ENCODE measurements around the gene CLTB. TPM values are rescaled to one million over a fixed set of nuclear protein-coding genes. Genes with fewer than 3 reads are reported as not detected.
A peak's percentile ranks its signal among the peaks of the same experiment; 100 is the strongest.

CLTB gene
- polyA plus RNA-seq, 1 of the 3 experiments (the other 2 are of a cell fraction): 91.2 TPM

- H3K27me3 ChIP-seq (ENCODE audit: insufficient read depth): no peaks in the 10 kb centered on the region
- H3K9ac ChIP-seq: no peak overlapping the region
- no peak for DNase-seq
- POLR2A ChIA-PET: interaction anchor here (1.0 kb wide), 1 partner anchor 18 kb away, joined by 3 read pairs; no protein-coding TSS in a partner anchor
- H3K79me2 ChIP-seq (ENCODE audit: insufficient read depth): no peaks in the 10 kb centered on the region
- peaks cover 11% of the 10 kb centered on the region for H3F3A ChIP-seq (replicated peaks; ENCODE audit: insufficient read depth)
- CTCF ChIA-PET: interaction anchor here (1.6 kb wide), 1 partner anchor 12 kb away, joined by 4 read pairs; no protein-coding TSS in a partner anchor
- TF ChIP-seq RFX5 (IDR thresholded peaks at IDR 0.05; ENCODE audit: low read length) (no peak), TCF12 (IDR thresholded peaks at IDR 0.05) (peak; percentile 28; the same call in 1 of the 2 replicates), JUND (IDR thresholded peaks at IDR 0.05) (no peak), FOSL2 (IDR thresholded peaks at IDR 0.05; ENCODE audit: borderline replicate concordance, low read depth) (no peak), TAF1 (IDR thresholded peaks at IDR 0.05; ENCODE audit: borderline replicate concordance, low read depth, low read length) (no peak), NFIC (IDR thresholded peaks at IDR 0.05; ENCODE audit: borderline replicate concordance) (no peak), FOXM1 (IDR thresholded peaks at IDR 0.05; ENCODE audit: low read depth) (no peak)
- H3K4me2 ChIP-seq: no peak overlapping the region
- H3K9me3 ChIP-seq: no peaks in the 10 kb centered on the region
- H2AFZ ChIP-seq (ENCODE audit: low read depth): no peak overlapping the region
- peaks cover 24 to 33% of the 10 kb centered on the region in 2 experiments for H3K36me3 ChIP-seq (replicated peaks in 1 of 2; ENCODE audit: control insufficient read depth in 1 of 2, insufficient read depth in 2 of 2, low read length in 1 of 2)
- no peak overlapping the region for H3K27ac ChIP-seq (ENCODE audit: low read depth in 2 of 2, low read length in 1 of 2)
- 27% methylated on average over 2 of the region's 2 CpGs for whole genome bisulfite sequencing (ENCODE audit: low lambda C conversion rate)
- no peaks in the 10 kb centered on the region for H3K9me2 ChIP-seq
- H3K4me1 ChIP-seq (ENCODE audit: control insufficient read depth in 1 of 2, insufficient read depth in 2 of 2, low read depth in 1 of 2, low read length in 1 of 2): no peaks in the 10 kb centered on the region
- no peaks in the 10 kb centered on the region for H4K20me1 ChIP-seq (ENCODE audit: insufficient read depth)
- no peak overlapping the region for H3K4me3 ChIP-seq (ENCODE audit: low read depth in 2 of 2, low read length in 1 of 2)
These were observed 73.4 kb downstream of the CLTB start for GRCh38 chr5:176342766-176343458.

Small RNAs within 50 kb of the gene (small RNA-seq; reads per million reads assigned to genes)
- 0 reads per million in 7 experiments for gene AC010297.1
- 3.7 to 12.7 (median 5.2) reads per million in 7 experiments for gene MIR1271

Other genes with a start within 250 kb of the CLTB start
- gene SIMC1, start 178.1 kb downstream of the CLTB start, polyA plus RNA-seq (2012; rRNA removed): 9.6 and 12.4 TPM in 2 replicates
- 100 and 127 TPM in 2 replicates for gene KIAA1191, start 54.8 kb downstream of the CLTB start, polyA plus RNA-seq (2012; rRNA removed)
- 4.6 and 7.8 TPM in 2 replicates for gene ARL10, start 51.1 kb downstream of the CLTB start, polyA plus RNA-seq (2012; rRNA removed)
- 158 and 161 TPM in 2 replicates for gene NOP16, start 27.9 kb downstream of the CLTB start, polyA plus RNA-seq (2012; rRNA removed)
- gene HIGD2A, start 27.8 kb downstream of the CLTB start, polyA plus RNA-seq (2012; rRNA removed): 211 and 213 TPM in 2 replicates
- 25.5 and 35.1 TPM in 2 replicates for gene FAF2, start 31.8 kb upstream of the CLTB start, polyA plus RNA-seq (2012; rRNA removed)
- 13.2 and 17.9 TPM in 2 replicates for gene RNF44, start 120.9 kb upstream of the CLTB start, polyA plus RNA-seq (2012; rRNA removed)
- gene CDHR2, start 132.8 kb upstream of the CLTB start, polyA plus RNA-seq (2012; rRNA removed): 0.02 TPM in 1 of 2 replicates, not detected in the other
- 5.9 and 6.6 TPM in 2 replicates for gene GPRIN1, start 193.6 kb upstream of the CLTB start, polyA plus RNA-seq (2012; rRNA removed)
- gene SNCB, start 214.0 kb upstream of the CLTB start, polyA plus RNA-seq (2012; rRNA removed): 0.15 and 0.33 TPM in 2 replicates
- not detected in 2 replicates for gene EIF4E1B, start 214.1 kb upstream of the CLTB start, polyA plus RNA-seq (2012; rRNA removed)
- 61.7 and 68.4 TPM in 2 replicates for gene TSPAN17, start 230.9 kb upstream of the CLTB start, polyA plus RNA-seq (2012; rRNA removed)